HEK293 (cell line): ENCODE data around the gene VN1R4.

Experiments
- TCF7L2 ChIP-seq: IDR thresholded peaks from 2 replicates; pipeline ENCODE4 v1.6.1; 2011; ENCODE audit warnings: low read depth, mild to moderate bottlenecking, inconsistent platforms, low read length, moderate library complexity, borderline replicate concordance
- TF ChIP-seq, protein P1 (sequence below): fragments of 450-650 bp; formaldehyde crosslinking; IDR thresholded peaks from 2 replicates; pipeline ENCODE4 v1.5.1; 2016; ENCODE audit warnings: missing biosample characterization, missing genetic modification characterization
- TF ChIP-seq, protein P2 (sequence below): fragments of 450-650 bp; IDR thresholded peaks from 2 replicates; pipeline ENCODE4 v1.5.1; 2018; ENCODE audit warnings: missing biosample characterization, missing genetic modification characterization

DNA sequence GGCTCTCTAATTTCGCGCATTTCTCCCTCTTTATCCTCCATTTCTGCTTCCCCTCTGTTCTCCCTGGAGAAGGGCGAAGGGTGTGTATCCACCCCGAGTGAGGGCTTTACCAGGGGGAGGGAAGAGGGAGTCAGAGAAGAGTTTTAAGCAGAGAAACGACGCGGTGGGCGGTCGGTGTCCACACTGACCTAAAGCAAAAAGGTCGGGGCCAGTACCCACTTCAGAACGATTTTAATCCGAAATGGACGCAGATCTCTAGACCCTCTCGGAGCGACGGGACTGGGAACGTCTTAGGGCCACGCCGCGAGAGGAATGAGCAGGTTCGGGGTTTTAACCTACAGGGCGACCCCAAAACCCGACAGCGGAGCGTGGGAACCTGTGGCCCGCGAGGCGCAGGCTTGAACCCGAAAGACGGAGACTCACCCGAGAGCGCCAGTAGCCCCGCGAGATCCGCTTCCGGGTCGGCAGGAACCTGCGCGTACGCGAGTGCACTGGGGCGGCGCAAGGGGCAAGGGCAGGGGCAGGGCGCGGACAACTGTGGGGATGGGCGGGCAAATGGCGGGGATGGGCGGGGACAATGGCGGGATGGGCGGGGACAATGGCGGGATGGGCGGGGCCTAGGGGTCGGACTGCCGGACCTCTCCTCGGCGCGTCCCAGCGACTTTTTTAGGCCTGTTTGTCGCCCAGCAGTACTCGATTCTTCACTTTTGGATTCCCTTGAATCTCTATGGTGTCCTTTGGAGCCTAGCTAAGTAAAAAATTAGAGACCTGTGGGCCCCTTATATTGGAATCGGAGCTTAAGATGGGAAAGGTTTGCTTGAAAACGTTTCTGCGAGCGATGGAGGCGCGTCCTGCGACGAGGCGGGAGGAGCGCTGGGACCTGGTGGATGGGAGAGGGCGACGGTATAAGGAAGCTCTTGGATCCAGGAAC is 12.8 kb downstream of the VN1R4 start, which contains the start of gene ZNF677:
- TF ChIP-seq TCF7L2: no peak
- TF ChIP-seq, protein P1, sequence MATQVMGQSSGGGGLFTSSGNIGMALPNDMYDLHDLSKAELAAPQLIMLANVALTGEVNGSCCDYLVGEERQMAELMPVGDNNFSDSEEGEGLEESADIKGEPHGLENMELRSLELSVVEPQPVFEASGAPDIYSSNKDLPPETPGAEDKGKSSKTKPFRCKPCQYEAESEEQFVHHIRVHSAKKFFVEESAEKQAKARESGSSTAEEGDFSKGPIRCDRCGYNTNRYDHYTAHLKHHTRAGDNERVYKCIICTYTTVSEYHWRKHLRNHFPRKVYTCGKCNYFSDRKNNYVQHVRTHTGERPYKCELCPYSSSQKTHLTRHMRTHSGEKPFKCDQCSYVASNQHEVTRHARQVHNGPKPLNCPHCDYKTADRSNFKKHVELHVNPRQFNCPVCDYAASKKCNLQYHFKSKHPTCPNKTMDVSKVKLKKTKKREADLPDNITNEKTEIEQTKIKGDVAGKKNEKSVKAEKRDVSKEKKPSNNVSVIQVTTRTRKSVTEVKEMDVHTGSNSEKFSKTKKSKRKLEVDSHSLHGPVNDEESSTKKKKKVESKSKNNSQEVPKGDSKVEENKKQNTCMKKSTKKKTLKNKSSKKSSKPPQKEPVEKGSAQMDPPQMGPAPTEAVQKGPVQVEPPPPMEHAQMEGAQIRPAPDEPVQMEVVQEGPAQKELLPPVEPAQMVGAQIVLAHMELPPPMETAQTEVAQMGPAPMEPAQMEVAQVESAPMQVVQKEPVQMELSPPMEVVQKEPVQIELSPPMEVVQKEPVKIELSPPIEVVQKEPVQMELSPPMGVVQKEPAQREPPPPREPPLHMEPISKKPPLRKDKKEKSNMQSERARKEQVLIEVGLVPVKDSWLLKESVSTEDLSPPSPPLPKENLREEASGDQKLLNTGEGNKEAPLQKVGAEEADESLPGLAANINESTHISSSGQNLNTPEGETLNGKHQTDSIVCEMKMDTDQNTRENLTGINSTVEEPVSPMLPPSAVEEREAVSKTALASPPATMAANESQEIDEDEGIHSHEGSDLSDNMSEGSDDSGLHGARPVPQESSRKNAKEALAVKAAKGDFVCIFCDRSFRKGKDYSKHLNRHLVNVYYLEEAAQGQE: no peak
- TF ChIP-seq, protein P2, sequence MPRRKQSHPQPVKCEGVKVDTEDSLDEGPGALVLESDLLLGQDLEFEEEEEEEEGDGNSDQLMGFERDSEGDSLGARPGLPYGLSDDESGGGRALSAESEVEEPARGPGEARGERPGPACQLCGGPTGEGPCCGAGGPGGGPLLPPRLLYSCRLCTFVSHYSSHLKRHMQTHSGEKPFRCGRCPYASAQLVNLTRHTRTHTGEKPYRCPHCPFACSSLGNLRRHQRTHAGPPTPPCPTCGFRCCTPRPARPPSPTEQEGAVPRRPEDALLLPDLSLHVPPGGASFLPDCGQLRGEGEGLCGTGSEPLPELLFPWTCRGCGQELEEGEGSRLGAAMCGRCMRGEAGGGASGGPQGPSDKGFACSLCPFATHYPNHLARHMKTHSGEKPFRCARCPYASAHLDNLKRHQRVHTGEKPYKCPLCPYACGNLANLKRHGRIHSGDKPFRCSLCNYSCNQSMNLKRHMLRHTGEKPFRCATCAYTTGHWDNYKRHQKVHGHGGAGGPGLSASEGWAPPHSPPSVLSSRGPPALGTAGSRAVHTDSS (tag by site-specific recombination): no peak
